ENCODE data around the gene STMP1.

DNA sequence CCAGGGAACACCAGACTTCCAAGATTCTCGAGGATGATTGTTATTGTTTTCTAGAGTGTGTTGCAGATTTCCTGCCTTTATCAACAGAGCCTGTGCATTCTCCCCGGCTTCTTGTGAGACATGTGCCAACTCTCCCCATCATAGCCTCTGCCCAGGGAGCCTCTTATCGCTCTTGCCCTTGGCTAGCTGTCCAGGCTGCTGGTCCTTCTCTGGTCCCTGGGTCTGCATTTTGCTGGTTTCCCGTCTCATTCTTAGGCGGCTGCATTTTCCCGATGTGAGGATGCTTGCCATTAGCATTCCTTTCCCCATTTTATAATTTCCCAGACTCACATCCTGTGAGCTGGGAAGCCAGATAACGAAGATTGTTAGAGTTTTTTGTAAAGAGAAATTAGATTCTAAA, 50.5 kb downstream of the STMP1 start:
- TF ChIP-seq, protein P1, sequence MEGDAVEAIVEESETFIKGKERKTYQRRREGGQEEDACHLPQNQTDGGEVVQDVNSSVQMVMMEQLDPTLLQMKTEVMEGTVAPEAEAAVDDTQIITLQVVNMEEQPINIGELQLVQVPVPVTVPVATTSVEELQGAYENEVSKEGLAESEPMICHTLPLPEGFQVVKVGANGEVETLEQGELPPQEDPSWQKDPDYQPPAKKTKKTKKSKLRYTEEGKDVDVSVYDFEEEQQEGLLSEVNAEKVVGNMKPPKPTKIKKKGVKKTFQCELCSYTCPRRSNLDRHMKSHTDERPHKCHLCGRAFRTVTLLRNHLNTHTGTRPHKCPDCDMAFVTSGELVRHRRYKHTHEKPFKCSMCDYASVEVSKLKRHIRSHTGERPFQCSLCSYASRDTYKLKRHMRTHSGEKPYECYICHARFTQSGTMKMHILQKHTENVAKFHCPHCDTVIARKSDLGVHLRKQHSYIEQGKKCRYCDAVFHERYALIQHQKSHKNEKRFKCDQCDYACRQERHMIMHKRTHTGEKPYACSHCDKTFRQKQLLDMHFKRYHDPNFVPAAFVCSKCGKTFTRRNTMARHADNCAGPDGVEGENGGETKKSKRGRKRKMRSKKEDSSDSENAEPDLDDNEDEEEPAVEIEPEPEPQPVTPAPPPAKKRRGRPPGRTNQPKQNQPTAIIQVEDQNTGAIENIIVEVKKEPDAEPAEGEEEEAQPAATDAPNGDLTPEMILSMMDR (IDR thresholded peaks at IDR 0.05) = no peak
- no peak for TF ChIP-seq NFYB (CRISPR knock-in tag; conservative IDR thresholded peaks at IDR 0.05; ENCODE audit: low read depth)
- TF ChIP-seq ZNF232 (CRISPR knock-in tag; IDR thresholded peaks at IDR 0.05) = no peak
- TF ChIP-seq, protein P2, sequence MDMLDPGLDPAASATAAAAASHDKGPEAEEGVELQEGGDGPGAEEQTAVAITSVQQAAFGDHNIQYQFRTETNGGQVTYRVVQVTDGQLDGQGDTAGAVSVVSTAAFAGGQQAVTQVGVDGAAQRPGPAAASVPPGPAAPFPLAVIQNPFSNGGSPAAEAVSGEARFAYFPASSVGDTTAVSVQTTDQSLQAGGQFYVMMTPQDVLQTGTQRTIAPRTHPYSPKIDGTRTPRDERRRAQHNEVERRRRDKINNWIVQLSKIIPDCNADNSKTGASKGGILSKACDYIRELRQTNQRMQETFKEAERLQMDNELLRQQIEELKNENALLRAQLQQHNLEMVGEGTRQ (CRISPR knock-in tag; IDR thresholded peaks at IDR 0.05) = no peak
- TF ChIP-seq NR2C2 (CRISPR knock-in tag; IDR thresholded peaks at IDR 0.05) = no peak
- no peak for TF ChIP-seq JUN (CRISPR knock-in tag; IDR thresholded peaks at IDR 0.05)
- no peak for TF ChIP-seq NR3C1 (CRISPR knock-in tag; conservative IDR thresholded peaks at IDR 0.05; ENCODE audit: low read depth)
- TF ChIP-seq ATF1 (CRISPR knock-in tag; IDR thresholded peaks at IDR 0.05) = no peak
- no peak for TF ChIP-seq SMAD4 (CRISPR knock-in tag; IDR thresholded peaks at IDR 0.05)
- TF ChIP-seq, protein P3, sequence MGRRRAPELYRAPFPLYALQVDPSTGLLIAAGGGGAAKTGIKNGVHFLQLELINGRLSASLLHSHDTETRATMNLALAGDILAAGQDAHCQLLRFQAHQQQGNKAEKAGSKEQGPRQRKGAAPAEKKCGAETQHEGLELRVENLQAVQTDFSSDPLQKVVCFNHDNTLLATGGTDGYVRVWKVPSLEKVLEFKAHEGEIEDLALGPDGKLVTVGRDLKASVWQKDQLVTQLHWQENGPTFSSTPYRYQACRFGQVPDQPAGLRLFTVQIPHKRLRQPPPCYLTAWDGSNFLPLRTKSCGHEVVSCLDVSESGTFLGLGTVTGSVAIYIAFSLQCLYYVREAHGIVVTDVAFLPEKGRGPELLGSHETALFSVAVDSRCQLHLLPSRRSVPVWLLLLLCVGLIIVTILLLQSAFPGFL (CRISPR knock-in tag; IDR thresholded peaks at IDR 0.05; ENCODE audit: borderline replicate concordance) = no peak
- TF ChIP-seq ELF4 (CRISPR knock-in tag; IDR thresholded peaks at IDR 0.05; ENCODE audit: low read depth) = no peak
- TF ChIP-seq ESRRA (CRISPR knock-in tag; IDR thresholded peaks at IDR 0.05; ENCODE audit: borderline replicate concordance) = no peak

Measured in WTC11 (cell line).